Measurements from ENCODE around the gene RAB1B.

- TF ChIP-seq POLR2A (IDR thresholded peaks at IDR 0.05; ENCODE audit: low read length) (no peak), GATA1 (IDR thresholded peaks at IDR 0.05; ENCODE audit: low read depth, low read length) (no peak)
Observed at GRCh38 chr11:66271816-66272215, 3.4 kb downstream of the RAB1B start.
